Type B pancreatic cell (in vitro differentiated cells): Measurements from ENCODE around the gene SPATC1L. TPM values are rescaled to one million over a fixed set of nuclear protein-coding genes. Genes with fewer than 3 reads are reported as not detected.

Experiments
- DNase-seq: peaks from one replicate; pipeline ENCODE4 v3.0.0; 2021; ENCODE audit warnings: mixed read lengths; ENCODE audit not compliant: unreplicated experiment; ENCODE audit errors: extremely low spot score
- H3K27ac Mint-ChIP-seq: 2 replicates; pipeline ENCODE4 v1.8.0; 2021; ENCODE audit warnings: mild to moderate bottlenecking, mixed read lengths
- H3K27me3 Mint-ChIP-seq: 2 replicates; pipeline ENCODE4 v1.8.0; 2021; ENCODE audit warnings: mixed read lengths
- H3K36me3 Mint-ChIP-seq: 2 replicates; pipeline ENCODE4 v1.8.0; 2021; ENCODE audit warnings: mixed read lengths
- H3K4me1 Mint-ChIP-seq: one replicate; pipeline ENCODE4 v1.8.0; 2021; ENCODE audit warnings: mixed read lengths; ENCODE audit not compliant: unreplicated experiment
- H3K4me3 Mint-ChIP-seq: 2 replicates; pipeline ENCODE4 v1.8.0; 2021; ENCODE audit warnings: mild to moderate bottlenecking, mixed read lengths
- H3K9me3 Mint-ChIP-seq: 2 replicates; pipeline ENCODE4 v1.8.0; 2021; ENCODE audit warnings: mixed read lengths
- CTCF ChIP-seq: fragments of 200-600 bp; sonication (generic); conservative IDR thresholded peaks from 2 replicates; pipeline ENCODE4 v1.5.0; 2021; ENCODE audit warnings: antibody characterized with exemption, mild to moderate bottlenecking
- total RNA-seq: library from RNA; stranded (reverse); gene quantifications from 2 replicates; pipeline ENCODE4 v1.2.1, GENCODE V29; 2021; ENCODE audit warnings: low replicate concordance

Gene SPATC1L
- total RNA-seq, 1 donor from 2014 or later, result 24.7 TPM

DNA sequence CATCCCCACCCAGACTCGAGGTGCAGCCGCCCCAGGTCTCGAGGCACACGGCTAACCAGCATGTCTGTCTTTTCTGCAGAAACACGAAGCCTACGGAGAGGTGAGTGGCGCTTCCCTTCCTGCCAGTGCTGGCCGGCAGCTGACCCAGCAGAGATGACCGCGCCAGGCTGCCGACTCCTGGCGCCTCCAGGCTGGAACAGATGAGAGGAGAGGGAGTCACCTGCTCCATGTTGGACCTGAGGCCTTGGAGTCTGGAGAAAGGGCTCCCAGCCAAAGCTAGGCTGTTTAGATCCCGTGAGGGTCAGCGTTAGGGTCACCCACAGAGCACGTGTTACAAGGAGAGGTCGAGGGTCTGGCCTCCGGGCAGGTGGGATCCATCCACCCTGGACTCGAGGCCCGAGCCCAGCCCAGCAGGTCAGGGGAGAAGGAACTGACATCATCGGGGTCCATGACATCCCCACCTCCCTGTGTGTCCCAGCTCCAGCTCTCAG is 71.5 kb downstream of the SPATC1L start:
- H3K4me1 Mint-ChIP-seq, result no peaks in the 10 kb centered on the region
- no peak overlapping the region for H3K27ac Mint-ChIP-seq
- H3K4me3 Mint-ChIP-seq, result no peak overlapping the region
- peaks cover 6% of the 10 kb centered on the region for H3K36me3 Mint-ChIP-seq
- no peaks in the 10 kb centered on the region for H3K27me3 Mint-ChIP-seq
- peak; percentile 63 for DNase-seq
- peaks cover 7% of the 10 kb centered on the region for H3K9me3 Mint-ChIP-seq
- TF ChIP-seq CTCF, result no peak

GRCh38 chr21:46111857-46112724 is 72.2 kb downstream of the SPATC1L start:
- no peak for TF ChIP-seq CTCF
- H3K36me3 Mint-ChIP-seq, result peaks cover 6% of the 10 kb centered on the region
- DNase-seq, result peak; percentile 68
- H3K9me3 Mint-ChIP-seq, result peaks cover 7% of the 10 kb centered on the region
- H3K4me1 Mint-ChIP-seq, result no peaks in the 10 kb centered on the region
- H3K27me3 Mint-ChIP-seq, result no peaks in the 10 kb centered on the region
- no peak overlapping the region for H3K27ac Mint-ChIP-seq
- H3K4me3 Mint-ChIP-seq, result no peak overlapping the region

- no peak for TF ChIP-seq CTCF
- Mint-ChIP-seq H3K9me3 (peaks cover 7% of the 10 kb centered on the region), H3K27me3 (no peaks in the 10 kb centered on the region), H3K4me3 (no peak overlapping the region), H3K4me1 (no peaks in the 10 kb centered on the region), H3K36me3 (peaks cover 6% of the 10 kb centered on the region), H3K27ac (no peak overlapping the region)
- DNase-seq, result peak; percentile 61
These were observed 73.1 kb downstream of the SPATC1L start for GRCh38 chr21:46111193-46111571.

Other genes starting within 250 kb of the SPATC1L start
- 78.4 and 167 TPM in 2 replicates for gene COL6A1, start 202.7 kb downstream of the SPATC1L start, total RNA-seq
- 23.8 and 114 TPM in 2 replicates for gene COL6A2, start 86.3 kb downstream of the SPATC1L start, total RNA-seq
- 26.9 and 45.0 TPM in 2 replicates for gene FTCD, start 28.9 kb downstream of the SPATC1L start, total RNA-seq
- gene LSS, start 44.3 kb upstream of the SPATC1L start, total RNA-seq, result 60.7 and 70.2 TPM in 2 replicates
- gene MCM3AP, start 101.2 kb upstream of the SPATC1L start, total RNA-seq, result 89.9 and 120 TPM in 2 replicates
- 17.9 and 20.0 TPM in 2 replicates for gene YBEY, start 101.9 kb upstream of the SPATC1L start, total RNA-seq
- 14.0 and 36.6 TPM in 2 replicates for gene C21orf58, start 139.4 kb upstream of the SPATC1L start, total RNA-seq
- 30.8 and 50.3 TPM in 2 replicates for gene PCNT, start 139.7 kb upstream of the SPATC1L start, total RNA-seq